ENCODE results near the gene WRAP73. TPM values are rescaled to one million over a fixed set of nuclear protein-coding genes. Genes with fewer than 3 reads are reported as not detected.
"Not testable (repeated sequence)": the region's sequence is repeated elsewhere in the genome, so short reads cannot be mapped to it uniquely, and the experiment has no call there.

Gene WRAP73
- total and polyA plus RNA-seq, 5 donors, result 8.7 to 13.9 (median 12.5) TPM

DNA sequence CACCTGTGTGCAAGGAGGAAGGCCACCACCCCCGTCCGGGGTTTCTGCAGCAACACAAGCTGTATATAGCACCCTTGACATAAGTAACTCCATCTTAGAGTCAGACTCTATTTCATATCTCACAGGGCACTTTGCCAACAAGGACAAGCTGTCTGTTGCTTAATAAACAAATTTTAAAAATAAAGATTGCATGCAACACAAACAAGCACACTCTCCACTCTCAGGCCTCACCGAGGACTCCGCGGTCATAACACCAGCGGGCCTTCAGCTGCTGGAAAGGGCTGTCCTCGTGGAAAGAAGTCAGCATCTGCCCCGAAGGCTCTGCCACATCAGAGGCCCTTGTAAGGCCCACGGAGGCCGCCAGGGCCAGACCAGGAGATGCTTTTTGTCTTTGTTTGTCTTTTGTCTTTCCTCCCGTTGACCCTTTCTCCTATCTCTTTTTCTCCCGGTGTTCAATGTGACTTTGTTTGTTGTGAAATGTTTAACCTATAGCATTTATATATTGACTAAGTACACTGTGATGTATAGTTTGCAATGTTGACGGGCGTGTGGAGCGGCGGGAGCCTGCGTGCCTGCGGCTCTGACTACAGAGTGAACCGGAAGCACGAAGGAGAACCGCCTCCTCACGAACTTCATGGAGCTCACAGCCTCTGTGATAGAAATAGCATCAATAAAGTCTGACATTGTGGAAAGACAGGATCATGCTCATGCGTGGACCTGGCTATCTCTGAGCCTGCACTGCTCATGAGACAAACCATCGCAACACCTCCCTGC lies 62.7 kb downstream of the WRAP73 start:
- ATAC-seq (no peak), DNase-seq (no peak)
- Histone ChIP-seq H3K4me1 (ENCODE audit: control insufficient read depth, insufficient read depth, low read length) (no peaks in the 10 kb centered on the region), H3K27me3 (ENCODE audit: control insufficient read depth, insufficient read depth) (no peaks in the 10 kb centered on the region), H3K4me3 (ENCODE audit: low read length) (no peak overlapping the region), H3K27ac (ENCODE audit: low read length) (no peak overlapping the region), H3K9me3 (ENCODE audit: control insufficient read depth, low read length) (no peaks in the 10 kb centered on the region)
- 81% methylated on average over 24 of the region's 24 CpGs for WGBS
- intact Hi-C loops (cut with DNase I), result no loop called here

DNA sequence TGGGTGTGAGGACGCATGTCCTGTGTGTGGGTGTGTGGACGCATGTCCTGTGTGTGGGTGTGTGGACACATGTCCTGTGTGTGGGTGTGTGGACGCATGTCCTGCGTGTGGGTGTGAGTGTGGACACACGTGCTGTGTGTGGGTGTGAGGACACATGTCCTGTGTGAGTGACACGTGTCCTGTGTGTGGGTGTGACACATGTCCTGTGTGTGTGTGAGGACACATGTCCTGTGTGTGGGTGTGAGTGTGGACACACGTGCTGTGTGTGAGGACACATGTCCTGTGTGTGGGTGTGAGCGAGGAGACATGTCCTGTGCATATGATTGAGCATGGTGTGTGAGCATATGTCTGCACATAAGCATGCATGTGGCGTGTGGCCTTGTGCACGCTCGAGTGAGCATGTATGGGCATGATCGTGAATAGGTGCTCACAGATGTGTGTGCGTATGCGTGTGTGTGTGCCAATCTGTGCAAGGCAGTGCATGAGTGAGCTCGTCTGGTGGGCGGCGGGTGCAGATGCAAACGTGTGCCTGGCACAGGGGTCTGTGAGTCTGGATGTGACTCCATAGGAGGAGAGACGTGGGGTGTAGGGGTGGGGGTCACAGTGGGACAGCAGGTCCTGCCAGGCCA lies 63.8 kb downstream of the WRAP73 start:
- no peaks in the 10 kb centered on the region for H3K4me1 ChIP-seq (ENCODE audit: control insufficient read depth, insufficient read depth, low read length)
- H3K27ac ChIP-seq (ENCODE audit: low read length), result no peak overlapping the region
- ATAC-seq (no peak), DNase-seq (no peak)
- H3K4me3 ChIP-seq (ENCODE audit: low read length), result no peak overlapping the region
- 91% methylated on average over 19 of the region's 19 CpGs for WGBS
- H3K27me3 ChIP-seq (ENCODE audit: control insufficient read depth, insufficient read depth), result no peaks in the 10 kb centered on the region
- no peaks in the 10 kb centered on the region for H3K9me3 ChIP-seq (ENCODE audit: control insufficient read depth, low read length)
- intact Hi-C loops (cut with DNase I), result no loop called here

DNA sequence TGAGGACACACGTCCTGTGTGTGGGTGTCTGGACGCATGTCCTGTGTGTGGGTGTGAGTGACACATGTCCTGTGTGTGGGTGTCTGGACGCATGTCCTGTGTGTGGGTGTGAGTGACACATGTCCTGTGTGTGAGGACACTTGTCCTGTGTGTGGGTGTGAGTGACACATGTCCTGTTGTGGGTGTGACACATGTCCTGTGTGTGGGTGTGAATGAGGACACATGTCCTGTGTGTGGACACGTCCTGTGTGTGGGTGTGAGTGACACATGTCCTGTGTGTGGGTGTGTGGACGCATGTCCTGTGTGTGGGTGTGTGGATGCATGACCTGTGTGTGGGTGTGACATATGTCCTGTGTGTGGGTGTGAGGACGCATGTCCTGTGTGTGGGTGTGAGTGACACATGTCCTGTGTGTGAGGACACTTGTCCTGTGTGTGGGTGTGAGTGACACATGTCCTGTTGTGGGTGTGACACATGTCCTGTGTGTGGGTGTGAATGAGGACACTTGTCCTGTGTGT lies 64.5 kb downstream of the WRAP73 start:
- WGBS, result 63% methylated on average over 6 of the region's 6 CpGs
- intact Hi-C loops (cut with DNase I); H3K4me3 ChIP-seq (ENCODE audit: low read length); H3K27me3 ChIP-seq (ENCODE audit: control insufficient read depth, insufficient read depth); DNase-seq; H3K4me1 ChIP-seq (ENCODE audit: control insufficient read depth, insufficient read depth, low read length); ATAC-seq; H3K27ac ChIP-seq (ENCODE audit: low read length); H3K9me3 ChIP-seq (ENCODE audit: control insufficient read depth, low read length): not testable (repeated sequence)

DNA sequence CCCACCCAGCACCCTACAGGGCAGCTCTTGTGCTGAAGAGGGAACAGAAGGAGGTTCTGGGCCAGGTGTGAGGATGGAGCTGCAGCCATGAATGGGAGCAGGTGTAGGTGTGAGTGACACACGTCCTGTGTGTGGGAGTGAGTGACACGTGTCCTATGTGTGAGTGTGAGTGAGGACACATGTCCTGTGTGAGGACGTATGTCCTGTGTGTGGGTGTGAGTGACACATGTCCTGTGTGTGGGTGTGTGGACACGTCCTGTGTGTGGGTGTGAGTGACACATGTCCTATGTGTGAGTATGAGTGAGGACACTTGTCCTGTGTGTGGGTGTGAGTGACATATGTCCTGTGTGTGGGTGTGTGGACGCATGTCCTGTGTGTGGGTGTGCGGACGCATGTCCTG lies 65.0 kb downstream of the WRAP73 start:
- H3K9me3 ChIP-seq (ENCODE audit: control insufficient read depth, low read length), result no peaks in the 10 kb centered on the region
- intact Hi-C loops (cut with DNase I), result no loop called here
- 79% methylated on average over 7 of the region's 7 CpGs for WGBS
- H3K4me3 ChIP-seq (ENCODE audit: low read length), result no peak overlapping the region
- no peaks in the 10 kb centered on the region for H3K4me1 ChIP-seq (ENCODE audit: control insufficient read depth, insufficient read depth, low read length)
- DNase-seq, result no peak
- no peak overlapping the region for H3K27ac ChIP-seq (ENCODE audit: low read length)
- no peak for ATAC-seq
- no peaks in the 10 kb centered on the region for H3K27me3 ChIP-seq (ENCODE audit: control insufficient read depth, insufficient read depth)

DNA sequence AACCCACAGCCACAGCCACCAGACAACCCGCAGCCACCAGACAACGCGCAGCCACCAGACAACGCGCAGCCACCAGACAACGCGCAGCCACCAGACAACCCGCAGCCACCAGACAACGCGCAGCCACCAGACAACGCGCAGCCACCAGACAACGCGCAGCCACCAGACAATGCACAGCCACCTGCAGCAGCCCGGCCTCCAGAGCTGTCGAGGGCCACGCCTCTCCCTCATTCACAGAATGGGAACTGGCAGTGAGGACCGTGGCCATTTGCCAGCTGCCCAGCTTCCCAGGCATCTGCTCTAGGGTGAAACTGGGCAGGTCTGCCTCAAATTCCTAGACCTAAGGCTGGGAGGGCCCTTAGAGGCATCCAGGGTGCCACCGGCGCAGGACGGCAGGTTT lies 66.2 kb downstream of the WRAP73 start:
- WGBS, result 88% methylated on average over 17 of the region's 21 CpGs
- H3K27ac ChIP-seq (ENCODE audit: low read length); H3K4me3 ChIP-seq (ENCODE audit: low read length); DNase-seq; H3K4me1 ChIP-seq (ENCODE audit: control insufficient read depth, insufficient read depth, low read length); H3K27me3 ChIP-seq (ENCODE audit: control insufficient read depth, insufficient read depth); ATAC-seq; intact Hi-C loops (cut with DNase I); H3K9me3 ChIP-seq (ENCODE audit: control insufficient read depth, low read length): not testable (repeated sequence)

DNA sequence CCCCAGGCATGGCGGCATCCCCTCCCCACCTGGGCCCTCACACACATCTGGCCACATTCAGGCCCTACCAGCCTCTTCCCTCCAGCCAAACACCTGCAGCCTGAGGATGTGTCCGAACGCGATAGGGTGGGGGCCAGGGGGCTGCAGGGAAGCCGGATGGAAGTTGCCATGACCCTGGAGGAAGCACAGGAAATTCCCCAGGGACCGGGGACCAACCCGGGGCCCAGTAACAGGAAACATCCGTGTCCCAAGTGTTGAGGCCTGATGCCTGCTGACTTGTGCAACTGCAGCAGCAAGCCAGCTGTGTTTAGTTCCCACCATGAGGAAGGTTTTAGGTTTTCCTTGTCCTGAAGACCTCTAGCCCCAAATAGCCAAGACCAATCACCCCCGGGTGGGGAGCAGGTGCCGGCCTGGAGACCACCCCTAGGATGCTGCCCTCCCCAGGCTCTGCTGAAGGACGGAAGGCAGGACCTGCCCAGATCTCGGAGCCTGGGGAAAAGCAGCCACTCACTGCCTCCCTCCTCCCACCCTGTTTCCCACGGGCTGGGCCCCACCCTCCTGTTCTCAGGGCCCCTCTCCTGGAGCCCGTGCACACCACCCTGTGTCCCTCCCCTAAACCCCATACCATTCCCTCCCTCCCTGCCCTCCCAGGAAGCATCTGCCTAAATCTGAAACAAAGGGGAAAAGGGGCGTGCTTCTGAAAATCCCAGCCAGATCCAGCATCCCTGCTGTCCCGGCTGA lies 68.4 kb downstream of the WRAP73 start:
- H3K27ac ChIP-seq (ENCODE audit: low read length), result no peak overlapping the region
- ATAC-seq (no peak), DNase-seq (no peak)
- WGBS, result 51% methylated on average over 16 of the region's 16 CpGs
- H3K4me1 ChIP-seq (ENCODE audit: control insufficient read depth, insufficient read depth, low read length), result no peaks in the 10 kb centered on the region
- no peak overlapping the region for H3K4me3 ChIP-seq (ENCODE audit: low read length)
- intact Hi-C loops (cut with DNase I), result no loop called here
- H3K9me3 ChIP-seq (ENCODE audit: control insufficient read depth, low read length), result no peaks in the 10 kb centered on the region
- H3K27me3 ChIP-seq (ENCODE audit: control insufficient read depth, insufficient read depth), result no peaks in the 10 kb centered on the region

Other genes starting within 250 kb of the WRAP73 start
- gene ARHGEF16, start 195.4 kb downstream of the WRAP73 start, total RNA-seq, result 1 to 10 TPM in 3 of 4 donors, under 1 TPM in 1; 0.28 to 2.5 (median 1.8) TPM
- gene ARHGEF16, start 195.4 kb downstream of the WRAP73 start, polyA plus RNA-seq, result 1.4 TPM
- 10 to 100 TPM in 3 of 4 donors, 1 to 10 TPM in 1; 7.0 to 18.7 (median 13.9) TPM for gene MEGF6, start 38.6 kb downstream of the WRAP73 start, total RNA-seq
- gene MEGF6, start 38.6 kb downstream of the WRAP73 start, polyA plus RNA-seq, result 7.2 TPM
- 10 to 100 TPM; 46.3 to 51.4 (median 46.6) TPM for gene TPRG1L, start 25.1 kb downstream of the WRAP73 start, total RNA-seq
- gene TPRG1L, start 25.1 kb downstream of the WRAP73 start, polyA plus RNA-seq, result 35.8 TPM
- gene TP73, start 2.4 kb upstream of the WRAP73 start, total RNA-seq, result under 1 TPM in 1 of 4 donors, not detected in 3; 0.18 TPM
- 0.07 TPM for gene TP73, start 2.4 kb upstream of the WRAP73 start, polyA plus RNA-seq
- under 1 TPM in 2 of 4 donors, not detected in 2; 0.09 to 0.14 TPM for gene CCDC27, start 102.3 kb upstream of the WRAP73 start, total RNA-seq
- gene CCDC27, start 102.3 kb upstream of the WRAP73 start, polyA plus RNA-seq, result not detected
- gene SMIM1, start 122.6 kb upstream of the WRAP73 start, total RNA-seq, result 100 to 1,000 TPM in 2 of 4 donors, 10 to 100 TPM in 2; 44.2 to 120 (median 95.0) TPM
- 243 TPM for gene SMIM1, start 122.6 kb upstream of the WRAP73 start, polyA plus RNA-seq
- 10 to 100 TPM; 46.8 to 60.3 (median 54.2) TPM for gene LRRC47, start 146.4 kb upstream of the WRAP73 start, total RNA-seq
- gene LRRC47, start 146.4 kb upstream of the WRAP73 start, polyA plus RNA-seq, result 23.3 TPM
- gene CEP104, start 207.1 kb upstream of the WRAP73 start, total RNA-seq, result 10 to 100 TPM; 33.2 to 41.2 (median 35.0) TPM
- gene CEP104, start 207.1 kb upstream of the WRAP73 start, polyA plus RNA-seq, result 8.7 TPM
- gene DFFB, start 207.4 kb upstream of the WRAP73 start, total RNA-seq, result 1 to 10 TPM; 2.9 to 6.1 (median 4.5) TPM
- 2.6 TPM for gene DFFB, start 207.4 kb upstream of the WRAP73 start, polyA plus RNA-seq